GM21360 (cell line): ENCODE results near the gene ZSWIM1.
A peak's percentile ranks its signal among the peaks of the same experiment; 100 is the strongest.
"Not testable (repeated sequence)": the region's sequence is repeated elsewhere in the genome, so short reads cannot be mapped to it uniquely, and the experiment has no call there.

Source experiments
- ATAC-seq: cut with Tn5 transposase; IDR thresholded peaks from one replicate; pipeline ENCODE4 v1.9.1; 2021; ENCODE audit warnings: mild to moderate bottlenecking, moderate library complexity; ENCODE audit not compliant: unreplicated experiment

ZSWIM1 gene

DNA sequence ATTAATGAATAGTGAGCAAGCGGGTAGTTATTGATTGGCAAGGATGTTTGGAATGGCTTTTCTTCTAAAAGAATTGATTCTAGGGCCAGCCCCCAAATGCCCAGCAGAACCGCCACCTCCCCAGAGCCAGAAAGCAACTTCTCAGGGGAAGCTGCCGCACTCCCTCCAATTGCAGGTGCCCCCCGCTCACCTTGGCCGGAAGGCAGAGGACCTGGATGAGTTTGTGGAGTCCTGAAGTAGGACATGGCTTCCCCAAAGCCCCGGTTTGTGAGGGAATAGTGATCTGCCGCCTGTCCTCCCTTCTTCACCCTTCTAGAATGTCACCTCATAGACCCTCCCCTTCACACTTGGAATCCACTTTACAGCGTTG lies 6.3 kb downstream of the ZSWIM1 start, which contains the start of gene SPATA25:
Gene SPATA25, minus strand, starts transcription at position 277 of the 370 bp plus-strand sequence. Its CDS starts 32 bp downstream, at position 245.
- no peak for ATAC-seq

DNA sequence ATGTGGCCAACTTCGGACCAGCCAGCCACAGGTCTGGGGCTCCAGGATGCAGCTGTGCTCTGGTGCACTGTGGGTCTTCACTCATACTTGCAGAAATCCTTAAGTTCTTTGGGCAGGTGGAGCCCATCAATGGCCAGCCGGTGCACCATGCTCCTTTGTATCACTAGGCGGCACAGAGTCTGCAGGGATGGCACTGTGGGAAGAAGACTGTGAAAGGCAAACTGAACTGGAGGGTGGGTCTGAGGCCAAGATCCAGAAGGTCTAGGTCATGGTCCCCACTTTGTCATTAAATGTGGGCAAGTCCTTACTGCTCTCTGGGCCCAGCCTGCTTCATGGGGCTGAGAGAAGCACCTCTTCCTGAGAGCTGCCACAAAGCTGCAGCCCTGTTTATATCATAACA lies 7.7 kb downstream of the ZSWIM1 start:
- ATAC-seq = no peak

- ATAC-seq = no peak
Observed at GRCh38 chr20:45890077-45890984, 9.3 kb downstream of the ZSWIM1 start.

GRCh38 chr20:45890985-45891983 lies 10.3 kb downstream of the ZSWIM1 start, which contains the start of the genes CTSA and NEURL2:
CTSA (plus strand) TSS chr20:45891335; CDS start chr20:45891569, 234 bp downstream.
NEURL2 (minus strand) TSS chr20:45891208; CDS start chr20:45890991, 217 bp downstream.
- peak; percentile 69 for ATAC-seq

DNA sequence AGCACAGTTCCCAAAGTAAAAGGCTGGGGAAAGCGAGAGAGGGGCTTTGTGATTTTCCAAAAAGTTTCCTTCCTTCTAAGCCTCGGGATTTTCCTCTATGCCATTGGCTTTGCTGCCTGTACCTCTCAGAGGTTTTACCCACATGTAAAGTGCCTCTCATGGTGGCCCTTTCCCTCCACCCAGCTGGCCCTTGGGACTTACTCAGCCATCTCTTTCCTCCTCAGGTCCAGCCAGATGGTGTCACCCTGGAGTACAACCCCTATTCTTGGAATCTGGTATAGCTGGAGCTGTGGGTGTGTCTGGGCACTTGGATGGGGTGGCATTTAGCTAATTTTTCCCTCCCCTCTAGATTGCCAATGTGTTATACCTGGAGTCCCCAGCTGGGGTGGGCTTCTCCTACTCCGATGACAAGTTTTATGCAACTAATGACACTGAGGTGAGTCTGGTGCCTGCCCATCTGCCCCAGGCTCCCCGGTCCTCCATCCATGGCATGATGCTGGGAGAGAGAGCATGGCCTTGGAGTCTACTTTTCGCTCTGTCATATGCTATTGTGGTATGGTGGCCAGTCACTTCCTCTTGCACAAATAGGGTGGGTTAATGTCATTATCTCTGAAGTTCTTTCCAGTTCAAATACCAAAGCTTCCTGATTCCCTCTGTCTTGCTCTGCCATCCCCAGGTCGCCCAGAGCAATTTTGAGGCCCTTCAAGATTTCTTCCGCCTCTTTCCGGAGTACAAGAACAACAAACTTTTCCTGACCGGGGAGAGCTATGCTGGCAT lies 11.2 kb downstream of the ZSWIM1 start:
- ATAC-seq = no peak

DNA sequence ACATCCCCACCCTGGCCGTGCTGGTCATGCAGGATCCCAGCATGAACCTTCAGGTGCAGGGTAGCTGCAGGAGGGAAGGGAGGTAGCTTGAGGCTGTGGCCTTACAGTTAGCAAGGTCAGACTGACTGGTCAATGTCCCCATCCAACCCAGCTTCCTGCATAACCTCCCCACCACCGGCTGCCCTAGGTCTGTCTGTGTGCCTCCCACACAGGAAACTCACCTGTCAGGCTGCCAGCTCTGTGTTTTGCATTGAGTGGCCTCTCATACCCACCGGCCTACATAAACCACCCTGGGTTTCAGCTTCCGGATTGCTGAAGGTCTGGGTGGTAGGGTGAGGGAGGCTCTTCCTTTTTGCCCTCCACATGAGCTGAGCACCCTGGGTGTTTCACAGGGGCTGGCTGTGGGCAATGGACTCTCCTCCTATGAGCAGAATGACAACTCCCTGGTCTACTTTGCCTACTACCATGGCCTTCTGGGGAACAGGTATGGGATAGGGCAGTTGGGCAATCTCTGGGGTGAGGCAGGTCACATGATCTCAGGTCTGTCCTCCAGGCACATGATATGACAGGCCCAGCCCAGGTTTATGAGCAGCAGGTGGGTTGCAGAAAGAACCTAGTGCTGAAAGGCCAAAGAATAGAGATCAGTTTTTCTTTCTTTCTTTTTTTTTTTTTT lies 11.9 kb downstream of the ZSWIM1 start:
- no peak for ATAC-seq

- no peak for ATAC-seq
Observed at GRCh38 chr20:45893831-45894230, 12.8 kb downstream of the ZSWIM1 start.

DNA sequence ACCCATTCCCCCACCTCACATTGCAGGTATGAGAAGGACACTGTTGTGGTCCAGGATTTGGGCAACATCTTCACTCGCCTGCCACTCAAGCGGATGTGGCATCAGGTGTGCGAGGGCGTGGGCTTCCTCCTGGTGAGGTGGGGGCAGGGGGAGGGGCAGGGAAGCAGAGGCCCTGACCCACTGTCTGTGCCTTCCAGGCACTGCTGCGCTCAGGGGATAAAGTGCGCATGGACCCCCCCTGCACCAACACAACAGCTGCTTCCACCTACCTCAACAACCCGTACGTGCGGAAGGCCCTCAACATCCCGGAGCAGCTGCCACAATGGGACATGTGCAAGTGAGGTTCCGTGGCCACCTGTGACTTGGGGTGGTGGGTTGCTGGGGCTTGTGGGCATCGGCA lies 13.8 kb downstream of the ZSWIM1 start:
- no peak for ATAC-seq

DNA sequence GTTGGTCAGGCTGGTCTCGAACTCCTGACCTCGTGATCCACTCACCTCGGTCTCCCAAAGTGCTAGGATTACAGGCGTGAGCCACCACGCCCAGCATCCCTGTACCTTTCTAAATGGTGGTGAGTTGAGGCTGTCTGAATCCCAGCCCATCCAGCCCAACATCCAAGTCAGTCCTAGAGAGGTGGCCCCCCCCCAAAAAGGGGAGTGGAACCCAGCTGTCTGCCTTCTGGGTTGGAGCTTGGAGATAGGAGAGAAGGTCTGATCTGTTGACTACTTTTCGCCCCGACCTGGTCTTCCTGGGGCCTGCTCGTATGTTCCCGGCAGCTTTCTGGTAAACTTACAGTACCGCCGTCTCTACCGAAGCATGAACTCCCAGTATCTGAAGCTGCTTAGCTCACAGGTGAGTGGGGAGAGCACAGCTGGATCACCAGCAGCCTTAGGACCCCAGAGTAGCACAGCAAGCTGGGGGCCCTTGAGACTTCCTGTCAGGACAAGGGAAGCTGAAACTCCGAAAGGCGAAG lies 15.7 kb downstream of the ZSWIM1 start:
- ATAC-seq = no peak

DNA sequence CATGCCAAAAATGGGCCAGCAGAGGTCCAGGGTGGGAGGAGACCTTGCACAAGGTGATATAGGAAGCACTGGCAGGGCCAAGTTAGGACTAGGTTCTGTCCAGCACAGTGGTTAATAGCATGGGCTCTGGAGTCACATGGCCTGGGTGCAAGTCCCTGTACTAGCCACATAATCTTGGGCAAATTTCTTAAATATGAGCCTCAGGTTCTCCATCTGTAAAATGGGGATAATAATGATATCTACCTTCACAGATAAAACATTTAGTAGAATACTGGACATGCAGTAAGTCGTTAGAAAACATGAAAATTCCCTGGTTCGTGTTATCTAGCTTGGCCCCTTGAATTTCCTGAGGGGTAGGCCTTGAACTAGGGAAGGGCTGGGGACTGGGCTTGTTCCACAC lies 16.3 kb downstream of the ZSWIM1 start:
- ATAC-seq = no peak

DNA sequence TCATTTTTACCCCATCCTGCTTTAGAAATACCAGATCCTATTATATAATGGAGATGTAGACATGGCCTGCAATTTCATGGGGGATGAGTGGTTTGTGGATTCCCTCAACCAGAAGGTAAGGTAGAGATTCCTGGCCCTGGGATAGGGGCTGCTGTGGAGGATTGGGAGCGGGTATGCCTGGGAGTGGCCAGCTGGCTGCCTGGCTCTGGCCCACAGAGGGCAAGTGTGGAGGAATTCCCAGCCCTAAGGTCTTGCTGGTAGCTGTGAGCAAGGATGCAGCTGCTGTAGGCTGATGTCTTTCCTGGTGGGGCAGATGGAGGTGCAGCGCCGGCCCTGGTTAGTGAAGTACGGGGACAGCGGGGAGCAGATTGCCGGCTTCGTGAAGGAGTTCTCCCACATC lies 16.7 kb downstream of the ZSWIM1 start:
- no peak for ATAC-seq

DNA sequence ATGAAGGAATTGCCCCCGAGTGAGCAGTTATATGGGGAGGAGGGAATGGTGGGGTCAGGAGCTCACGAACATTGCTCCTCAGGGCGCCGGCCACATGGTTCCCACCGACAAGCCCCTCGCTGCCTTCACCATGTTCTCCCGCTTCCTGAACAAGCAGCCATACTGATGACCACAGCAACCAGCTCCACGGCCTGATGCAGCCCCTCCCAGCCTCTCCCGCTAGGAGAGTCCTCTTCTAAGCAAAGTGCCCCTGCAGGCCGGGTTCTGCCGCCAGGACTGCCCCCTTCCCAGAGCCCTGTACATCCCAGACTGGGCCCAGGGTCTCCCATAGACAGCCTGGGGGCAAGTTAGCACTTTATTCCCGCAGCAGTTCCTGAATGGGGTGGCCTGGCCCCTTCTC lies 17.3 kb downstream of the ZSWIM1 start:
- ATAC-seq = no peak

DNA sequence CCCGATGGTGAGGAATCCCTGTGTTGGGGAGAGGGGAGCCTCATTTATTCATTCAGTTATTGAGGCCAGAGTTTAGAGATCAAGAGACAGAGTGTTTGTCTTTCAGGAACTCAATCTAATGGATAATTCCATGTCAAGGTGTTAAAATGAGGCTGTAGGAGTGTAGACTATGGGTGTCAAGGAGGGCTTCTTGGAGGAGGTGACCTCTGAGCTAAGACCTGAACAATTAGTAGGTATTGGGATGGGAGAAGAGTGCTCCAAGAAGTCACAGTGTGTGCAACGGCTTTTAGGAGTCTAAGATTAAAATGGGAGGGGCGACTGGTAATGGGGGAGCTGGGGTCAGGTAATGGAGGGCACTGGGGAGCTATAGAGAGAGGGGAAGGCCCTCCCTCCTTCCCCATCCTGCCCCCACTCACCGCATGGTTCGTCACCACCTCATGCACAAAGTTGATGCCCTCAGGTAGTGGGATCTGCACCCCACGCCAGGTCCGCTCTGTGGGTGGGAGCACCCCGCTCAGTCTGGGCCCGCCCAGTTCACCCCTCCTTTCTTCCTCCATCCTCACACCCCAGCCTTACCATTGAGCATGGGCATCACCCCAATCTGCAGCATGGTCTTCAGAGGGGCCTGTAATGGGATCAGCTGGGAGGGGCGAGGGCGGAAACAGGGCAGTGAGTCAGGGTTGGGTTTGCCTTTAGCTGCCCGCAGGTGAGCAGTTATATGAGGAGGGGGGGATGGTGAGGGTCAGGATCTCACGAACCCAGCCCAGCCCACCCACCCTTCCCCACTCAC lies 18.2 kb downstream of the ZSWIM1 start:
- no peak for ATAC-seq

GRCh38 chr20:45901332-45901731 lies 20.3 kb downstream of the ZSWIM1 start:
- not testable (repeated sequence) for ATAC-seq

GRCh38 chr20:45902199-45902701 lies 21.2 kb downstream of the ZSWIM1 start:
- ATAC-seq = no peak

DNA sequence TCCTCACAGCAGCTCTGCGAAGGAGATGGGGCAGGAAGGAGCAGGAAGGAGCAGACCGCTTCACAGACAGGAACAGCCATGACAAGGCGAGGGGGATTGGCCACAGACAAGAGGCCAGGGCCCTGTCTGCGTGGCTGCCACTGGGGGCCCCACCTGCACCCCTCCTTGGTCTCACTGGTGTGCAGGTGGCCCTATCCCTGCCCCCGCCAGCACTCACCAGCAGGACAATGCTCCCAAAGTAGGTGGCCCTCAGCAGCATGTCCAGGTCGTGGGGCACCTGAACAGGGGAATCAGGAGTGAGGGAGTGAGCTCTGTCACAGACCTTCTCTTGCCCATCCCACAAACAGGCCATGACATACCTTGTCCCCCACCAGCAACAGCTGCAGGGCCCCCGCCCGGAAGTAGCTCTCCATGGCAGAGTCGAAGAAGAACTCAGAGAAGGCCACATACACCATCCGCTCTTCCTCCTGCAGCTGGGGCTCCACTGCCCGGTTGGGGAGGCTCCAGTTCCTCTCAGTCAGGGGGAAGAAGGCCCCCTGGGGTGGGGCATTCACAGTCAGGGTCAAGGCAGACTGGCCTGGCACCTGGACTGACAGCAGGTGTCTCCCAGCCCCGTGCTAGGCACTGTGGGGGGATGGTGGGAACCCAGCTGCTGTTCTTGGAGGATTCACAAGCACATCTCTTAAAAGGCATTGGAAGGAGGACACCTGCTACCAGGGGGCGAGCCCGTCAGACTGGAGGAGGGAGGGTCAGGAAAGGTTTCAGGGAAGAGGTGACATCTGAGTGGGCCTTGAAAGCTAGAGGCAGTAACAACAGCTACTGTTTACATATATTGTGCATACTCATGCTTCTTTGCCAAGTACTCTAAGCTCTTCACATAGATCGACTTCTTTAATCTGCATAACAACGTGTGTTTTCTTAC lies 23.8 kb downstream of the ZSWIM1 start:
- no peak for ATAC-seq

DNA sequence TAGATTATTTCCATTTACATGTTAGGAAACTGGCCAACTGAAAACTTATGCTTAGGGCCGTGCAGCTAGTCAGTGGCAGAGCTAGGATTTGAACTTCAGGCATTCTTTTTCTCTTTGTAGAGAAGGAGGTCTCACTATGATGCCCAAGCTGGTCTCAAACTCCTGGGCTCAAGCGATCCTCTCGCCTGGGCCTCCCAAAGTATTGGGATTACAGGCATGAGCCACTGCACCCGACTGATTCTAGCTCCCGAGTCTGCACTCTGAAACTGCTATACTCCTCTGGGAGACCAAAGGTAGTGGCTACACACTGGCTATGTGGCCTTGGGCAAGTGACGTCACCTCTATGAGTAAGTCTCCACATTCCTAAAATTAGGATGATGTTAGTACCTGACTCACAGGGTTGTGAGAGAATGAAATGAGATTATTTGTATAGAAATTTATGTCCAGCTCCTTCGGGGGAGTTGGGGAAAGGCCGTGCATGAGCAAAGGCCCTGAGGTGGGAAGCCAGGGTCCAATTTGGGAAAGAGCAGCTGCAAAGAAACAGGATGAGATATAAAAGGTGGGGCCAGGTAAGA lies 24.6 kb downstream of the ZSWIM1 start:
- no peak for ATAC-seq
